SK-N-MC (cell line): ENCODE results near the gene PREX1.

Experiments used
- EZH2 ChIP-seq: fragments of 200-600 bp; sonication (generic); IDR thresholded peaks from one replicate; pipeline ENCODE4 v1.6.1; 2017; ENCODE audit warnings: antibody characterized with exemption
- FOXP2 ChIP-seq: optimal IDR thresholded peaks from 2 replicates; pipeline ENCODE3; 2011; ENCODE audit warnings: mild to moderate bottlenecking, moderate library complexity; ENCODE audit not compliant: insufficient read depth; ENCODE audit errors: extremely low read length, control extremely low read depth

DNA sequence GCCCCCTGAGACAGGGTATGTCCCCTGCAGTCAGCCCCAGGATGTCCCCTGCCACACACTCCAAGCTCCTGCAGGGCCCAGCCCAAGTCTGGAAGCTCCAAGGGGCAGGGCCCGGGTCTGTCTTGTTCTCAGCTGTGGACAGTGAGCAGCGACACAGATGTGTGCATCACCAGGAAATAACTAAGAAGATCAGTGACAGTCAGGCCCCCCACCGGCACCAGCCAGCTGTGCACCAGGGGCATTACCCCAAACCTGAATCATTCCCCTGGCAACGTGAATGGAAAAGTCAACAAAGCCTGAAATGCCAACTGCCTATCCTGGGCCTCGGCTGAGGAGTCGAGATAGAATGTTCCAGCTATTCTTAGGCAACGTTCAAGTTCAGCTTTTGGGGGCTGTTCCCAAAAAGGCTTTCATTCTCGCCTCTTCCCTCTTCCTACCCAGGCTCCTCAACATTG lies 105.0 kb downstream of the PREX1 start:
- TF ChIP-seq FOXP2 (no peak), EZH2 (no peak)
